SU-DHL-6 (cell line): Measurements from ENCODE around the gene CRMP1.

Experiments
- CTCF ChIP-seq: fragments of 200-600 bp; sonication (generic); IDR thresholded peaks from one replicate; pipeline ENCODE4 v1.5.1; 2017; ENCODE audit warnings: antibody characterized with exemption, mild to moderate bottlenecking, low read length, moderate library complexity; ENCODE audit not compliant: insufficient read depth, poor library complexity, severe bottlenecking
- EZH2phosphoT487 ChIP-seq: fragments of 200-600 bp; sonication (generic), shearing (Covaris generic); conservative IDR thresholded peaks from 2 replicates; pipeline ENCODE4 v1.6.1; 2018; ENCODE audit warnings: mild to moderate bottlenecking, antibody characterized with exemption, low read length, moderate library complexity, mixed read lengths

GRCh38 chr4:5919571-5919970 is 26.7 kb upstream of the CRMP1 start:
- TF ChIP-seq CTCF (no peak), EZH2phosphoT487 (no peak)
